Large intestine (tissue), 3 donors: ENCODE data around the gene GDPGP1. TPM values are rescaled to one million over a fixed set of nuclear protein-coding genes. Genes with fewer than 3 reads are reported as not detected.
"Not testable (repeated sequence)": the region's sequence is repeated elsewhere in the genome, so short reads cannot be mapped to it uniquely, and the experiment has no call there.

Source experiments
- DNase-seq, 2 donors: peaks; one replicate each; pipeline versions ENCODE4 v3.0.0 to v3.0.0-alpha.2; 2013
- H3K27ac ChIP-seq: one replicate; pipeline ENCODE4 v1.5.1; 2013; ENCODE audit warnings: low read length
- H3K27me3 ChIP-seq: 2 replicates; pipeline ENCODE4 v1.6.1; 2013; ENCODE audit warnings: low read length; ENCODE audit not compliant: control insufficient read depth, insufficient read depth
- H3K36me3 ChIP-seq: 2 replicates; pipeline ENCODE4 v1.6.1; 2013; ENCODE audit warnings: low read length; ENCODE audit not compliant: control insufficient read depth, insufficient read depth
- H3K4me1 ChIP-seq: one replicate; pipeline ENCODE4 v1.6.1; 2013; ENCODE audit warnings: low read length; ENCODE audit not compliant: control insufficient read depth, insufficient read depth
- H3K4me3 ChIP-seq: one replicate; pipeline ENCODE4 v1.5.1; 2013; ENCODE audit warnings: low read length
- H3K9me3 ChIP-seq: one replicate; pipeline ENCODE4 v1.6.1; 2013; ENCODE audit warnings: mild to moderate bottlenecking, low read depth, low read length, moderate library complexity; ENCODE audit not compliant: control insufficient read depth
- WGBS: methylation state at CpG from one replicate; pipeline ENCODE4 v1.1.5; 2013; ENCODE audit warnings: low lambda C conversion rate; ENCODE audit not compliant: insufficient coverage; 5-methylcytosine and 5-hydroxymethylcytosine counted together
- polyA plus RNA-seq: library from polyadenylated mRNA; unstranded; fragments of 120-200 nt; gene quantifications from one replicate; pipeline ENCODE4 v1.2.1, GENCODE V29; 2013

GDPGP1 gene
- polyA plus RNA-seq, 1 donor, result 7.8 TPM

- H3K36me3 ChIP-seq, H3K27me3 ChIP-seq, DNase-seq, H3K4me1 ChIP-seq, H3K9me3 ChIP-seq, H3K4me3 ChIP-seq: not testable (repeated sequence)
- WGBS, result 80% methylated on average over 1 of the region's 5 CpGs
- H3K27ac ChIP-seq, result peak overlapping the region; percentile 38
These were observed 46.7 kb downstream of the GDPGP1 start for GRCh38 chr15:90280743-90281142.

GRCh38 chr15:90281637-90282036 is 47.6 kb downstream of the GDPGP1 start:
- not testable (repeated sequence) for H3K4me3 ChIP-seq, H3K9me3 ChIP-seq, H3K4me1 ChIP-seq, H3K36me3 ChIP-seq, H3K27me3 ChIP-seq
- no CpG with 5 or more reads among the region's 6 CpGs for WGBS
- H3K27ac ChIP-seq, result peak overlapping the region; percentile 38
- peak; percentile 73 to 86 for DNase-seq

DNA sequence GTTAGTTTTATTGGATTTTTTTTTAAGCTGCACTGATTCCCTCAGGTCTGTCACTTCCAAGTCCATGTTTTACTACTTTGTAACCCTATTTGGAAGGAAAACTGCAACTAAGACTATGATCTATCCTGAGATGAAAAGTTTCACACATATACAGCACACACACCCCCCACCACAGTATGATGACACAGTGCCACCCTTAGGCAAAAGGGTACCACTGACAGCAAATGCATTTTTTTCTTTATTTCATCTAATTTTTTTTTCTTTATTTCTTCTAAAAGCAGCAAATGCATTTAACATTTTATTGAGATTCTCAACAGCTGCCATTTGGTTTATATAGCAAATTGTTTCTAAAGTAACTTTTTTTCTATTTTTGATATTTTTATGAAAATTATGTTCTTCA is 52.7 kb downstream of the GDPGP1 start:
- Histone ChIP-seq H3K9me3 (no peaks in the 10 kb centered on the region), H3K4me1 (peaks cover 2% of the 10 kb centered on the region), H3K27me3 (no peaks in the 10 kb centered on the region), H3K36me3 (no peaks in the 10 kb centered on the region), H3K27ac (no peak overlapping the region), H3K4me3 (no peak overlapping the region)
- DNase-seq, result no peak

DNA sequence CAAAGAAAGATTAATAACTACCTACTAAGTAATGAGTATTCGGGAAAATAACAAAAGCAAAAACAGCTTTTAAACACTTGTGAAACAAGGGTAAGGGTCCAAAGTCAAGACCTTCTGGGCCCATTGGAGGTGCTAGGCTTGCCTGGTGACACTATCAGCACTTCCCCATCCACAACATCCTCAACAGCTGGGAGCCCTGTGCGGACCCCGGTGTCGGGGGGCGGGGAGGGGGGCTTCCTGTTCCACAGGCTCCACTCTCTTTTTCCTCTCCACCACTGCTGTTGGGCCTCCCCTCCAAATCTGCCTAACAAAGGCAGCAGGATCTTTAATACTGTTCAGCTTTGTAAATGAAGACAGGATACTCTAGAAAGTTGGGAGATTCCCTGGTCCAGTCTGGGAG is 53.1 kb downstream of the GDPGP1 start:
- no CpG with 5 or more reads among the region's 5 CpGs for WGBS
- no peak overlapping the region for H3K27ac ChIP-seq
- no peak for DNase-seq

GRCh38 chr15:90287946-90288345 is 53.9 kb downstream of the GDPGP1 start:
- Histone ChIP-seq H3K36me3 (no peaks in the 10 kb centered on the region), H3K27ac (no peak overlapping the region), H3K9me3 (no peaks in the 10 kb centered on the region), H3K27me3 (no peaks in the 10 kb centered on the region), H3K4me3 (no peak overlapping the region), H3K4me1 (no peaks in the 10 kb centered on the region)
- no peak for DNase-seq
- 100% methylated on average over 1 of the region's 6 CpGs for WGBS

More for the DNA sequence above, 53.1 kb downstream of the GDPGP1 start:
- H3K36me3 ChIP-seq, result no peaks in the 10 kb centered on the region
- no peaks in the 10 kb centered on the region for H3K27me3 ChIP-seq
- H3K4me3 ChIP-seq, result no peak overlapping the region
- no peaks in the 10 kb centered on the region for H3K9me3 ChIP-seq
- H3K4me1 ChIP-seq, result peaks cover 2% of the 10 kb centered on the region

DNA sequence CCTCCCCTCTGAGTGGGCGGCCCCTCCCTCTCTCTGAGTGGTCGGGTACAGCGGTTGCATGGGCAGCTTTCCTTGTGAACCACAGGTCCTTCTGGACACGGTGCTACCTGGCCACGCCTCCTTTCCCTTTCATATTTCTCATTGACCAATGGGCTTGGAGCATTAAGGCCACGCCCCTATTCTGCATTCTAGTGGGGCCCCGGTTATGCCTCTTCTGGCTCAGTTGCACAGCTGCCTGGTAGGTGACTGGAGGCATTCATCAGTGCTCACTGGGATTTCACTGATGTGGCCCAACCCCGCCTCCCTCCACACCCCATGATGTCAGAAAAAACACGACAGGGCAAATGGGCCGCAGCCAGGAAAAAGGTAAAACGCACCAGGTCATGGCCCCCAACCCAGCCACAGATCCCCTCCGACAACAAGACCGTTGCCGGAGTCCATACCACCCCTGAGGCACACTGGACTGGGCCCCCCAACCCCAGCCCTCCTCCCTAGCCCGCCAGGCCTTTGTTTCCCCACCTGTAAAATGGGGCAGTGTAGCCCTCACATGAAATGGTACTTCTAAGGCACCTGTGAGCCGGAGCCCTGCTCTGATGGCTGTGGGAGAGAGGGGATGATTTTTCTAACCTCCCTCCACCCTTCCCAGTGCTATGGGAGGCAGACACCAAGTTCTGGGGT is 57.8 kb downstream of the GDPGP1 start:
- peak in 1 of 2 donors; percentile 11 for DNase-seq
- H3K27ac ChIP-seq, result no peak overlapping the region
- no peaks in the 10 kb centered on the region for H3K9me3 ChIP-seq
- H3K4me1 ChIP-seq, result peaks cover 20% of the 10 kb centered on the region
- H3K27me3 ChIP-seq, result no peaks in the 10 kb centered on the region
- H3K36me3 ChIP-seq, result no peaks in the 10 kb centered on the region
- no CpG with 5 or more reads among the region's 16 CpGs for WGBS
- H3K4me3 ChIP-seq, result no peak overlapping the region

GRCh38 chr15:90293040-90293810 is 59.2 kb downstream of the GDPGP1 start:
- Histone ChIP-seq H3K27ac (peak overlapping the region; percentile 67), H3K4me3 (peak overlapping the region; percentile 13), H3K4me1 (peaks cover 20% of the 10 kb centered on the region)
- H3K9me3 ChIP-seq, H3K27me3 ChIP-seq, H3K36me3 ChIP-seq: not testable (repeated sequence)
- 100% methylated on average over 1 of the region's 13 CpGs for WGBS
- peak; percentile 89 to 90 for DNase-seq

DNA sequence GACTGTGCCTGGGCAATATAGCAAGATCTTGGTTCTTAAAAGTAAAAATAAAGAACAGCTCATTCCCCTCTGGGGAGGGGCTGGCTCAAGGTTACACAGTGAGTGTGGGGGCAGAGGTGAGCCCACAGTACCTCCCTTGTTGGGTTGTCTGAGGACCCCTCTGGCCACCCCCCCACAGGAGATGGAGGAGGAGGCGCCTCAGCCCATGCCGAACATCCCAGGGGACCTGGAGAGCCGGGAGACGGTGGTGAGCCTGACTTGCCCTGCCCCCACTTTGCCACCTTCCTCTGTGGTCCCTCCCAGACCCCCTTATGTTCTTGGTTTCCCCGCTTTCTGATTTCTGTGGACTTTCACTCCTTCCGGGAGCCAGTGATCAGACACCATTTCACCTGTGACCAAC is 60.1 kb downstream of the GDPGP1 start:
- Histone ChIP-seq H3K4me3 (peak overlapping the region; percentile 32), H3K27ac (peak overlapping the region; percentile 67)

DNA sequence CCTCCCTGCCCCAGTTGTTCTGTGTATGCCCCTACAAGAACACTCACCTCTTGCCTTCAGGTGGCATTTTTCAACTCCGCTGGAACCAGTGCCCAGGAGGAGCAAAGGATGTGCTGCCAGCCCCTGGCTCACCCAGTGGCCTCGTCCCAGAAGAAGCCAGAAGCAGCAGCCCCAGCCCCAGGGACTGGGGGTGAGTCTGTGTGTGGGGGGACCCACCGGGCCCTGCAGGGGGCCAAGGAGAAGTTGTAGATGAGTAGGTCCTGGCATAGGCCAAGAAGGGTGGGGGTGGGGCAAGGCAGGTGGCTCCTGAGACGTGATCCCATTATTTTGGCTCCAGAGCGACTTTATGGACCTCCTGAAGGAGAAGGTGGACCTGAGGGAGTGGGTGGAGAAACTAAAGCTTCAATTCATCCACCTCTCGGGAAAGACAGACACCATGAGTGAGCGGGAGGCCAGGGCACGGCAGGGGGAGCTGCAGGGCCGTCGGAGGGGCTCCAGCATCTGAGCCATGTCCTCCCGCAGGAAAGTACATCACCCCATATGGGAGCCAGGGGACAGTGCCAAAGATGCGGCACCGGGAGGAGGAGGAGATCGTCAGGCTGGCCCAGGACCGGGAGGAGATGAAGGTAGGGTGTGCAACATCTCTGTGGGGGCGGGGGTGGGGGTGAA is 60.7 kb downstream of the GDPGP1 start:
- Histone ChIP-seq H3K4me3 (peak overlapping the region; percentile 32), H3K36me3 (no peaks in the 10 kb centered on the region), H3K4me1 (peaks cover 20% of the 10 kb centered on the region), H3K27me3 (no peaks in the 10 kb centered on the region), H3K27ac (peak overlapping the region; percentile 47), H3K9me3 (no peaks in the 10 kb centered on the region)
- DNase-seq, result peak in 1 of 2 donors; percentile 5
- no CpG with 5 or more reads among the region's 16 CpGs for WGBS

More for the DNA sequence above, 60.1 kb downstream of the GDPGP1 start:
- peak in 1 of 2 donors; percentile 27 for DNase-seq
- no CpG with 5 or more reads among the region's 6 CpGs for WGBS
- Histone ChIP-seq H3K4me1 (peaks cover 20% of the 10 kb centered on the region), H3K27me3 (no peaks in the 10 kb centered on the region), H3K9me3 (no peaks in the 10 kb centered on the region), H3K36me3 (no peaks in the 10 kb centered on the region)

GRCh38 chr15:90295270-90295648 is 61.2 kb downstream of the GDPGP1 start:
- Histone ChIP-seq H3K36me3 (no peaks in the 10 kb centered on the region), H3K9me3 (no peaks in the 10 kb centered on the region), H3K4me3 (peak overlapping the region; percentile 32), H3K27me3 (no peaks in the 10 kb centered on the region), H3K27ac (no peak overlapping the region), H3K4me1 (peaks cover 20% of the 10 kb centered on the region)
- no CpG with 5 or more reads among the region's 10 CpGs for WGBS
- no peak for DNase-seq
